ENCODE results near the gene LPIN1. TPM values are rescaled to one million over a fixed set of nuclear protein-coding genes. Genes with fewer than 3 reads are reported as not detected.
"Not testable (repeated sequence)": the region's sequence is repeated elsewhere in the genome, so short reads cannot be mapped to it uniquely, and the experiment has no call there.

The LPIN1 gene
- total and polyA plus RNA-seq, 7 experiments from 2014 or later, result 25.5 to 88.1 (median 70.6) TPM

DNA sequence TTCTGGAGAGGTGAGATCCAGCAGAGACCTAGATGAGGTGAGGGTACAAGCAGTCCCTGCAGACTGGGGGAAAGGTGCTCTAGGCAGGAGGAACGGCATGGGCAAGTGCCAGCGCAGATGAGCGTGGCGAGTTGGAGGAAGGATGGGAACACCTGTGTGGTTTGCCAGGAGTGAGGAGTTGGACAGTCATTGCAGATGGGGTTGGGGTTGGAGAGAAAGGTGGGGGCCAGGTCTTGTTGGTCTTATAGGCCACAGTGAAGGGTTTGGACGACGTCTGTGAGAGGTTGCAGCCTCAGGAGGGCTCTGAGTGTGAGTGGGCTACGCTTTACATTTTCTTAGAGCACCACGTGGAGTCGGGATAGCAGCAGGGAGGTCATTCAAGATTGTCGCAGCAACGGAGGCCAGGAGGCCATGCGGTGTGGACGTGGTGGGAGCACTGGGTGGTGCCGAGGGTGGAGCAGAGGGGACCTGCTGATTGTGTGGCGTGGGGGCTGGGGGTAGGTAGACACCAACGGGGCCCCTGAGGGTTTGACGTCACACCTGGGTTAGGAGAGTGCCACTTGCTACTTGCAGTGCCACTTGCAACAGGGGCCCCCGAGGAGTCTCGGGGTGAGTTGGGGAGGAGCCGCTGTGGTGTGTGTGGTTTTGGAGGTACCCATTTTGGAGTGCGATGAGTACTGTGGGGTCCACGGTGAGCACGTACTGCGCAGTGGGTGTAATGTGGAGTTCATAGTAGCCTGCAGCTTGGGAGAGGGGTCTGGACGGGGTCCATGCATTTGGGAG lies 66.2 kb downstream of the LPIN1 start:
- peak overlapping the region in 2 of 9 donors; percentile 53 to 72 for H3K27ac Mint-ChIP-seq
- peaks cover 0 to 86% (median 12%) of the 10 kb centered on the region in 3 experiments for H3K36me3 ChIP-seq (ENCODE audit: control insufficient read depth in 2 of 3, insufficient read depth in 3 of 3, low read length in 3 of 3)
- H3K9me3 ChIP-seq (ENCODE audit: control insufficient read depth in 2 of 3, low read length in 3 of 3), result no peaks in the 10 kb centered on the region
- H3K36me3 Mint-ChIP-seq, result peaks cover 38 to 78% (median 60%) of the 10 kb centered on the region in 5 donors
- H3K4me1 ChIP-seq (ENCODE audit: control insufficient read depth in 2 of 2, insufficient read depth in 2 of 2, low read length in 2 of 2), result no peaks in the 10 kb centered on the region
- H3K4me3 ChIP-seq (ENCODE audit: low read length), result no peak overlapping the region
- H3K4me1 Mint-ChIP-seq, result peaks cover 0 to 23% (median 4%) of the 10 kb centered on the region in 7 donors
- H3K4me3 Mint-ChIP-seq, result no peak overlapping the region
- intact Hi-C loops (cut with micrococcal nuclease), result no loop called here
- DNase-seq, result peak in 1 of 9 donors; percentile 12
- CTCF ChIA-PET, result no interaction called here
- no peaks in the 10 kb centered on the region for H3K27me3 Mint-ChIP-seq
- peaks cover 0 to 3% (median 0%) of the 10 kb centered on the region in 11 donors for H3K9me3 Mint-ChIP-seq
- ATAC-seq, result no peak
- POLR2A ChIA-PET, result no interaction called here
- H3K27me3 ChIP-seq (ENCODE audit: control insufficient read depth in 2 of 2, insufficient read depth in 2 of 2, low read length in 2 of 2), result no peaks in the 10 kb centered on the region
- no peak overlapping the region for H3K27ac ChIP-seq (ENCODE audit: low read depth, low read length)

DNA sequence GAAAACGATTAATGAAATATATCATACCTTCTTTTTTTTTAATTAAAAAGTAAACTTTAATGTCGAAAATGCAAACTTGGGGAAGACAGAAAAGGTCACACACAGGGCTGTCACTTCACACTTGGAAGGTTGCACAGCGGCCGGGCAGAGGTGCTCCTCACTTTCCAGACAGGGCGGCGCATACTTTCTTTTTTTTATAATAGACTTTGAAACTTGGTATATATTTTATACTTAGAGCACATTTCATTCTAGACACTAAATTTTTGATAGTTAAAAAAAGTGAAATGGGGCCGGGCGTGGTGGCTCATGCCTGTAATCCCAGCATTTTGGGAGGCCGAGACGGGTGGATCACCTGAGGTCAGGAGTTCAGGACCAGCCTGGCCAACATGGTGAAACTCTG lies 66.9 kb downstream of the LPIN1 start:
- H3K27ac Mint-ChIP-seq, result peak overlapping the region in 1 of 9 donors; percentile 85
- H3K9me3 Mint-ChIP-seq; H3K9me3 ChIP-seq (ENCODE audit: control insufficient read depth in 2 of 3, low read length in 3 of 3); H3K4me3 Mint-ChIP-seq; intact Hi-C loops (cut with micrococcal nuclease); POLR2A ChIA-PET; H3K4me3 ChIP-seq (ENCODE audit: low read length); ATAC-seq; H3K27me3 Mint-ChIP-seq; H3K27ac ChIP-seq (ENCODE audit: low read depth, low read length); H3K27me3 ChIP-seq (ENCODE audit: control insufficient read depth in 2 of 2, insufficient read depth in 2 of 2, low read length in 2 of 2); H3K4me1 ChIP-seq (ENCODE audit: control insufficient read depth in 2 of 2, insufficient read depth in 2 of 2, low read length in 2 of 2): not testable (repeated sequence)
- peaks cover 0 to 79% (median 6%) of the 10 kb centered on the region in 3 experiments for H3K36me3 ChIP-seq (ENCODE audit: control insufficient read depth in 2 of 3, insufficient read depth in 3 of 3, low read length in 3 of 3)
- CTCF ChIA-PET, result interaction anchor here (0.6 kb wide), 1 partner anchor 604 kb away, joined by 3 read pairs; no protein-coding TSS in a partner anchor
- DNase-seq, result peak in 1 of 9 donors; percentile 3
- peaks cover 31 to 75% (median 54%) of the 10 kb centered on the region in 5 donors for H3K36me3 Mint-ChIP-seq
- peaks cover 0 to 17% (median 0%) of the 10 kb centered on the region in 7 donors for H3K4me1 Mint-ChIP-seq

DNA sequence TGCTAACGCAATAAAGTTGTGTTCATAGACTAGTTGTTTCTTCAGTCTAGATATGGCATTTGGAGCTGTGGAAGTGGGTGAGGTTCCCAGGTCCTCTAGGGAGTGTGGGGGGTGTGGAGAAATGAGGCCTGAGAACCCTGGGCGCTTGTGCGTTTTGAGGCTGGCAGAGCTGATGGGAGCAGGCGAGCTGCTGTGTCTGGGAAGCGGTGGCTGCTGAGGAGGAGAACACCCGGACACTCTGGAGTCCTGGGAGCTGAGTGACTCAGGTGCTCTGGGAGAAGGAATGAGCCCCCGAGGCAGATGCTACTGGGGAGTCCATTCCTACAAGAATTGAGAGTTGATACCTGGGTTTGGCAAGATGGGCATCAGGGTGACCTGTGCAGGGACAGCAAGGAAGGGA lies 67.5 kb downstream of the LPIN1 start:
- H3K36me3 Mint-ChIP-seq, result peaks cover 31 to 69% (median 53%) of the 10 kb centered on the region in 5 donors
- H3K9me3 ChIP-seq (ENCODE audit: control insufficient read depth in 2 of 3, low read length in 3 of 3), result no peaks in the 10 kb centered on the region
- ChIA-PET CTCF (interaction anchor here (0.6 kb wide), 1 partner anchor 603 kb away, joined by 3 read pairs; no protein-coding TSS in a partner anchor), POLR2A (no interaction called here)
- intact Hi-C loops (cut with micrococcal nuclease), result no loop called here
- H3K4me3 Mint-ChIP-seq, result no peak overlapping the region
- H3K27me3 ChIP-seq (ENCODE audit: control insufficient read depth in 2 of 2, insufficient read depth in 2 of 2, low read length in 2 of 2), result no peaks in the 10 kb centered on the region
- peaks cover 0 to 17% (median 0%) of the 10 kb centered on the region in 7 donors for H3K4me1 Mint-ChIP-seq
- H3K4me3 ChIP-seq (ENCODE audit: low read length), result no peak overlapping the region
- peaks cover 0 to 3% (median 0%) of the 10 kb centered on the region in 11 donors for H3K9me3 Mint-ChIP-seq
- no peaks in the 10 kb centered on the region for H3K27me3 Mint-ChIP-seq
- no peaks in the 10 kb centered on the region for H3K4me1 ChIP-seq (ENCODE audit: control insufficient read depth in 2 of 2, insufficient read depth in 2 of 2, low read length in 2 of 2)
- peak overlapping the region in 3 of 9 donors; percentile 20 to 85 (median 78) for H3K27ac Mint-ChIP-seq
- H3K27ac ChIP-seq (ENCODE audit: low read depth, low read length), result no peak overlapping the region
- DNase-seq, result peak in 1 of 9 donors; percentile 4
- peaks cover 0 to 75% (median 6%) of the 10 kb centered on the region in 3 experiments for H3K36me3 ChIP-seq (ENCODE audit: control insufficient read depth in 2 of 3, insufficient read depth in 3 of 3, low read length in 3 of 3)
- no peak for ATAC-seq

GRCh38 chr2:11814979-11815510 lies 68.6 kb downstream of the LPIN1 start:
- Histone ChIP-seq H3K4me1 (ENCODE audit: control insufficient read depth in 2 of 2, insufficient read depth in 2 of 2, low read length in 2 of 2) (no peaks in the 10 kb centered on the region), H3K27ac (ENCODE audit: low read depth, low read length) (no peak overlapping the region), H3K36me3 (ENCODE audit: control insufficient read depth in 2 of 3, insufficient read depth in 3 of 3, low read length in 3 of 3) (peaks cover 0 to 79% (median 14%) of the 10 kb centered on the region in 3 experiments), H3K9me3 (ENCODE audit: control insufficient read depth in 2 of 3, low read length in 3 of 3) (no peaks in the 10 kb centered on the region), H3K27me3 (ENCODE audit: control insufficient read depth in 2 of 2, insufficient read depth in 2 of 2, low read length in 2 of 2) (no peaks in the 10 kb centered on the region), H3K4me3 (ENCODE audit: low read length) (no peak overlapping the region)
- H3K36me3 Mint-ChIP-seq, result peaks cover 29 to 78% (median 62%) of the 10 kb centered on the region in 5 donors
- no peak overlapping the region for H3K27ac Mint-ChIP-seq
- POLR2A ChIA-PET, result no interaction called here
- H3K9me3 Mint-ChIP-seq, result peaks cover 0 to 3% (median 0%) of the 10 kb centered on the region in 11 donors
- H3K4me1 Mint-ChIP-seq, result peaks cover 0 to 16% (median 0%) of the 10 kb centered on the region in 7 donors
- no peaks in the 10 kb centered on the region for H3K27me3 Mint-ChIP-seq
- DNase-seq, result peak in 1 of 9 donors; percentile 3
- CTCF ChIA-PET, result no interaction called here
- ATAC-seq, result no peak
- no peak overlapping the region for H3K4me3 Mint-ChIP-seq
- intact Hi-C loops (cut with micrococcal nuclease), result no loop called here

- H3K9me3 ChIP-seq (ENCODE audit: control insufficient read depth in 2 of 3, low read length in 3 of 3); intact Hi-C loops (cut with micrococcal nuclease); H3K27me3 Mint-ChIP-seq; DNase-seq; H3K27ac ChIP-seq (ENCODE audit: low read depth, low read length); H3K4me3 Mint-ChIP-seq; H3K4me3 ChIP-seq (ENCODE audit: low read length); H3K9me3 Mint-ChIP-seq; H3K4me1 ChIP-seq (ENCODE audit: control insufficient read depth in 2 of 2, insufficient read depth in 2 of 2, low read length in 2 of 2); H3K27me3 ChIP-seq (ENCODE audit: control insufficient read depth in 2 of 2, insufficient read depth in 2 of 2, low read length in 2 of 2); ATAC-seq; CTCF ChIA-PET: not testable (repeated sequence)
- Mint-ChIP-seq H3K27ac (peak overlapping the region in 1 of 9 donors; percentile 22), H3K36me3 (peaks cover 26 to 70% (median 60%) of the 10 kb centered on the region in 5 donors), H3K4me1 (peaks cover 0 to 12% (median 0%) of the 10 kb centered on the region in 7 donors)
- POLR2A ChIA-PET, result interaction anchor here (0.7 kb wide), 1 partner anchor 12 kb away, joined by 3 read pairs; no protein-coding TSS in a partner anchor
- H3K36me3 ChIP-seq (ENCODE audit: control insufficient read depth in 2 of 3, insufficient read depth in 3 of 3, low read length in 3 of 3), result peaks cover 12 to 80% (median 14%) of the 10 kb centered on the region in 3 experiments
These were observed 70.5 kb downstream of the LPIN1 start for GRCh38 chr2:11816935-11817334.

DNA sequence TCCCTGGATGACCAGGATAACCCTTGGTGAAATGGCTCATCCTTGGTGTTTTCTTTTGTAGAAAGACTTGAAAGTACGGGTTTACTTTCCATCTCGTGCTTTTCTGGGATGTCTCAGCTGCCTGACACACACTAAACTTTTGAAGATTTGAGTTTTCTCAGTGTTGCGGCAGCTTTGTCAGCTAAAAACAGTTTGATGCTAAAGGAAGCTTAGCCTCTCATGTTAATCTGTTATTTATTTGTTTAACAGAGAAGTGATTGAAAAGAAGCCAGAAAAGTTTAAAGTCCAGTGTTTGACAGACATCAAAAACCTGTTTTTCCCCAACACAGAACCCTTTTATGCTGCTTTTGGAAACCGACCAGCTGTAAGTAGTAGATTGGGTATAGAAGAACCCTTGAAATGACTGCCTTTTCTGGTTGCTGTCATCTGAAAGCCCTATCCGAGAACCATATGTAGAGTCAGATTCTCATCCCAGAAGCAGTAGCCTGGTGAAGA lies 72.8 kb downstream of the LPIN1 start:
- H3K27me3 ChIP-seq (ENCODE audit: control insufficient read depth in 2 of 2, insufficient read depth in 2 of 2, low read length in 2 of 2), result no peaks in the 10 kb centered on the region
- no peak overlapping the region for H3K4me3 ChIP-seq (ENCODE audit: low read length)
- DNase-seq (no peak), ATAC-seq (no peak)
- CTCF ChIA-PET, result interaction anchor here (1.0 kb wide), 1 partner anchor 883 kb away, joined by 3 read pairs; no protein-coding TSS in a partner anchor
- POLR2A ChIA-PET, result no interaction called here
- Mint-ChIP-seq H3K4me3 (no peak overlapping the region), H3K9me3 (peaks cover 0 to 3% (median 0%) of the 10 kb centered on the region in 11 donors), H3K4me1 (peaks cover 0 to 6% (median 2%) of the 10 kb centered on the region in 7 donors), H3K27ac (peak overlapping the region in 1 of 9 donors; percentile 56), H3K27me3 (no peaks in the 10 kb centered on the region), H3K36me3 (peaks cover 18 to 64% (median 59%) of the 10 kb centered on the region in 5 donors)
- H3K9me3 ChIP-seq (ENCODE audit: control insufficient read depth in 2 of 3, low read length in 3 of 3), result no peaks in the 10 kb centered on the region
- intact Hi-C loops (cut with micrococcal nuclease), result no loop called here
- H3K27ac ChIP-seq (ENCODE audit: low read depth, low read length), result no peak overlapping the region
- peaks cover 14 to 76% (median 16%) of the 10 kb centered on the region in 3 experiments for H3K36me3 ChIP-seq (ENCODE audit: control insufficient read depth in 2 of 3, insufficient read depth in 3 of 3, low read length in 3 of 3)
- no peaks in the 10 kb centered on the region for H3K4me1 ChIP-seq (ENCODE audit: control insufficient read depth in 2 of 2, insufficient read depth in 2 of 2, low read length in 2 of 2)
